Measurements from ENCODE around the gene USP49.
"Not testable (repeated sequence)": the region's sequence is repeated elsewhere in the genome, so short reads cannot be mapped to it uniquely, and the experiment has no call there.

USP49 gene

GRCh38 chr6:41815587-41815986 is 79.6 kb downstream of the USP49 start:
- H3K9me3 ChIP-seq, result no peaks in the 10 kb centered on the region
- H3K36me3 ChIP-seq, result no peaks in the 10 kb centered on the region
- no peaks in the 10 kb centered on the region for H3K27me3 ChIP-seq
- no peak overlapping the region for H3K4me3 ChIP-seq (ENCODE audit: low read depth, low read length)
- TF ChIP-seq, protein P1, sequence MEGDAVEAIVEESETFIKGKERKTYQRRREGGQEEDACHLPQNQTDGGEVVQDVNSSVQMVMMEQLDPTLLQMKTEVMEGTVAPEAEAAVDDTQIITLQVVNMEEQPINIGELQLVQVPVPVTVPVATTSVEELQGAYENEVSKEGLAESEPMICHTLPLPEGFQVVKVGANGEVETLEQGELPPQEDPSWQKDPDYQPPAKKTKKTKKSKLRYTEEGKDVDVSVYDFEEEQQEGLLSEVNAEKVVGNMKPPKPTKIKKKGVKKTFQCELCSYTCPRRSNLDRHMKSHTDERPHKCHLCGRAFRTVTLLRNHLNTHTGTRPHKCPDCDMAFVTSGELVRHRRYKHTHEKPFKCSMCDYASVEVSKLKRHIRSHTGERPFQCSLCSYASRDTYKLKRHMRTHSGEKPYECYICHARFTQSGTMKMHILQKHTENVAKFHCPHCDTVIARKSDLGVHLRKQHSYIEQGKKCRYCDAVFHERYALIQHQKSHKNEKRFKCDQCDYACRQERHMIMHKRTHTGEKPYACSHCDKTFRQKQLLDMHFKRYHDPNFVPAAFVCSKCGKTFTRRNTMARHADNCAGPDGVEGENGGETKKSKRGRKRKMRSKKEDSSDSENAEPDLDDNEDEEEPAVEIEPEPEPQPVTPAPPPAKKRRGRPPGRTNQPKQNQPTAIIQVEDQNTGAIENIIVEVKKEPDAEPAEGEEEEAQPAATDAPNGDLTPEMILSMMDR (IDR thresholded peaks at IDR 0.05; ENCODE audit: low read depth, low read length), result no peak
- DNase-seq, result no peak
- H3K4me1 ChIP-seq, result no peaks in the 10 kb centered on the region

GRCh38 chr6:41814629-41815028 is 80.5 kb downstream of the USP49 start:
- H3K36me3 ChIP-seq, result no peaks in the 10 kb centered on the region
- H3K4me1 ChIP-seq, result no peaks in the 10 kb centered on the region
- H3K4me3 ChIP-seq (ENCODE audit: low read depth, low read length), result no peak overlapping the region
- TF ChIP-seq, protein P1 (IDR thresholded peaks at IDR 0.05; ENCODE audit: low read depth, low read length), result no peak
- H3K27me3 ChIP-seq, result no peaks in the 10 kb centered on the region
- DNase-seq, result no peak
- no peaks in the 10 kb centered on the region for H3K9me3 ChIP-seq

GRCh38 chr6:41813956-41814355 is 81.2 kb downstream of the USP49 start:
- H3K4me1 ChIP-seq, result no peaks in the 10 kb centered on the region
- DNase-seq, result no peak
- H3K9me3 ChIP-seq, result no peaks in the 10 kb centered on the region
- H3K27me3 ChIP-seq, result no peaks in the 10 kb centered on the region
- H3K4me3 ChIP-seq (ENCODE audit: low read depth, low read length), result no peak overlapping the region
- TF ChIP-seq, protein P1 (IDR thresholded peaks at IDR 0.05; ENCODE audit: low read depth, low read length), result no peak
- H3K36me3 ChIP-seq, result no peaks in the 10 kb centered on the region

GRCh38 chr6:41813469-41813868 is 81.7 kb downstream of the USP49 start:
- TF ChIP-seq, protein P1 (IDR thresholded peaks at IDR 0.05; ENCODE audit: low read depth, low read length), result no peak
- H3K9me3 ChIP-seq, result no peaks in the 10 kb centered on the region
- no peaks in the 10 kb centered on the region for H3K27me3 ChIP-seq
- no peaks in the 10 kb centered on the region for H3K4me1 ChIP-seq
- DNase-seq, result no peak
- H3K36me3 ChIP-seq, result no peaks in the 10 kb centered on the region
- H3K4me3 ChIP-seq (ENCODE audit: low read depth, low read length), result no peak overlapping the region

GRCh38 chr6:41811946-41812345 is 83.2 kb downstream of the USP49 start:
- not testable (repeated sequence) for DNase-seq; H3K9me3 ChIP-seq; H3K36me3 ChIP-seq; H3K27me3 ChIP-seq; H3K4me1 ChIP-seq; H3K4me3 ChIP-seq (ENCODE audit: low read depth, low read length)

DNA sequence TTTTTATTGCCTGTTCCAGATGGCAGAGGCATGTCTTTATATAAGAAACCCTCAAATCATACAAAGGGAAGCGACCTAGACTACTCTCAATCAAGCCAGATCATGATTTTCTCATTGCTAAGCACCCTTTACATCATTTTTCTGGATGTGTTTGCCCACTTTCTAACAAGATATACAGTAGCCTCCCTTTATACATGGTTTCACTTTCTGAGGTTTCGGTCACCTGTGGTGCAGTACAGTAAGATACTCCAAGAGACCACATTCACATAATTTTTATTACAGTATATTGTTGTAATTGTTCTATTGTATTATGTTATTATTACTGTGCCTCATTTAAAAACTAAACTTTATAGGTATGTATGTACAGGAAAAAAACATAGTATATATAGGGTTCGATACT is 84.1 kb downstream of the USP49 start:
- no peak for DNase-seq
- Histone ChIP-seq H3K4me1 (no peaks in the 10 kb centered on the region), H3K4me3 (ENCODE audit: low read depth, low read length) (no peak overlapping the region), H3K9me3 (no peaks in the 10 kb centered on the region), H3K36me3 (no peaks in the 10 kb centered on the region; the same call in 1 of the 2 replicates), H3K27me3 (no peaks in the 10 kb centered on the region)
- TF ChIP-seq, protein P1 (IDR thresholded peaks at IDR 0.05; ENCODE audit: low read depth, low read length), result no peak

All from BE2C (cell line).